ENCODE measurements around the gene TAMALIN.
A peak's percentile ranks its signal among the peaks of the same experiment; 100 is the strongest.

Gene TAMALIN

DNA sequence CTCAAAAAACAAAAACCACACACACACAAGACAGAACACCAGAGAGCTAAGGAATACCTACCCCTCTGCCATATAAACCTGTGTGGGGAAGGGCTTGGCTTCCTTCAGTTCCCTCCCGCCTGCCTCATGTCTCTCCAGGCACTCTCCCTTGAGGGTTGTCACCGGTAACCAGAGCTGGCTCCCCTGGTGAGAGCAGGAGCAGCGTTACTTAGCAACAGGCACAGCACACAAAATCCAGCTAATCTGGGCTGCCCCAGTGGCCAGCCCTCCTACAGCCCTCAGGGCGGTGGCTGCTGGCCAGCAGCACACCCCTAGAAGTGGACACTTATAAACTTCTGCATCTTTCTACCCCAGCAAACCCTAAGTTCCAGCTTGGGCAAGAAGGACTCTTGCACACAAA lies 22.9 kb downstream of the TAMALIN start:
- peak; percentile 45 for DNase-seq
- in situ Hi-C loops (cut with MboI; ENCODE audit: low pct_unique_long_range_greater_than_20kb, low sequenced_read_pairs): loop anchor here (10.0 kb wide), 1 partner anchor 55 kb away; no protein-coding TSS in a partner anchor

DNA sequence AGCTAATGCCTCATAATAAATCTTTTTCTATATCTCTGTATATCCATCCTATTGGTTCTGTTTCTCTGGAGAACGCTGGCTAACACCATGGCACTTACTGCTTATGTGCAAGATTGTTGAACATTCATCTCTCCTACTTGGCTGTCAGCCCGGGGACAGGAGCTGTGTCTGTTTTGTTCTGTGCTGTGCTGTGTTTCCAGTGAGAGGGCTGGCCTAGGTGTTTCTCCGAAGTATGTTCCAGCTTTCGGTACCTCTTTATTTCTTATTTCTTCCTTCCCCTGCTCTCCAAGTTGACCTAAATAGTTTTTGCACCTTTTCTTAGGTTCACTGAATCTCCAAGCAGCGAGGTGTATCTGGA lies 25.7 kb downstream of the TAMALIN start:
- in situ Hi-C loops (cut with MboI; ENCODE audit: low pct_unique_long_range_greater_than_20kb, low sequenced_read_pairs): loop anchor here (10.0 kb wide), 1 partner anchor 52 kb away; no protein-coding TSS in a partner anchor
- no peak for DNase-seq

DNA sequence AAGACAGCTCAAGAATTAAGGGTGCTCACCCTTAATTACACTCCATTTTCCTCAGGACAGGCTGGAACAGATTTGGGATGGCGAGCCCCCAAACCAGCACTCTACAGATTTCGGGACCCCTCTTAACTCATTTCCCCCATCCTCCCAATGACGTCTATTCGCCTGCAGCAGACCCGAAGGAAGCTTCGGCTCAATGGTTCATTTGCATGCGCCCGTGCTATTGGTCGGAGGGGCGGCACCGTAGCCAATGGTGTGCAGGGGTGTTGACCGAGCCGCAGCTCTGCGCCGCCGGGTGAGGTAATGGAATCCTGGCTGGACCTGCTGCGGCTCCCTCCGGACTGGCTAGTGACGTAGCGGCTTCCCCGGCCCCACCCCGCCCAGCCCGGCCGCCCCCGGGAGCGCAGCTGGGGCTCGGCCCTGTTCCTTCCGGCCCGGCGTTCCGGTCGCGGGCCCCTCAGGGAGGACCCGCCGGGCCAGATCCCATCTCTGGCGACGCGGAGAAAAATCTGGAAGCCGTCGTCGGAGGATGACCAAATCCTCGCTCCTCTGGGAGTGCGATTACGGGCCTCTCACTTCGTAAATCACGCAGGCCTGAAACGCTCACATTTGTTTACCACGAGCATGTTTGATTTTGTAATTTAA lies 26.2 kb downstream of the TAMALIN start:
- in situ Hi-C loops (cut with MboI; ENCODE audit: low pct_unique_long_range_greater_than_20kb, low sequenced_read_pairs): loop anchor here (10.0 kb wide), 1 partner anchor 52 kb away; no protein-coding TSS in a partner anchor

DNA sequence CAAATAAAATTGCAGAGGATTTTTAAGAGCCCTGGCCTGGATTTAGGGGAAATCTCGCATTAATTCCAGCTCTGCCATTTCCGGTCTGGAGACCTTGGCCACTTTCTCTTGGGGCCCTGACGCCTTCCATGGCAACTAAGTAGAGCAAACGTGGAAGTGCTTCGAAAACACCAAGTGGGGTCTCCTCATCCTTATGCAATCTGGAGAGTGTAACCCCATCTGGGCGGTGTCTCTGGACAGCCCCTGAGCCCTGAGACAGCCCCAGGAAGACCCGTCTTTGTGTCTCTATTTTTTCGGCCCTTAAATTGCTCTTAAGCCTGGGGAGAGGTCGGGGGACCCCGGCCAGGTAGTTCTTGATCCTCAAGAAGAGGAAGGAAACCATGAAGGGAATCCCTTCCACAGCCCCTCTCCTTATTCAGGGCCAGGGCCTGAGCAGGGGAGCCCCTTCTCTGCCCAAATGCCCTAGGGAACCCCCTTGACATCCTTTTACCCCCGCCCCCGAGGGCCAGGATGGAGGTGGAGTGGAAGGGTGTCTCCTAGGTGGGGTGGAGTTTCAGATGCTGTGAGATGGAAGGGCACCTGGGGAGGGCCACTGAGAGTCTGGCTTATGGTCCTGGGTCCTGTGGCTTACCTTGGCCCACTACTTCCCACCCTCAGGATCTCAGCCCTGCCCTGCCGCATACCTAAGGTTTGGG lies 26.8 kb downstream of the TAMALIN start:
- in situ Hi-C loops (cut with MboI; ENCODE audit: low pct_unique_long_range_greater_than_20kb, low sequenced_read_pairs): loop anchor here (10.0 kb wide), 1 partner anchor 51 kb away; no protein-coding TSS in a partner anchor
- no peak for DNase-seq

More for the DNA sequence above, 26.2 kb downstream of the TAMALIN start:
- peak; percentile 90 for DNase-seq

DNA sequence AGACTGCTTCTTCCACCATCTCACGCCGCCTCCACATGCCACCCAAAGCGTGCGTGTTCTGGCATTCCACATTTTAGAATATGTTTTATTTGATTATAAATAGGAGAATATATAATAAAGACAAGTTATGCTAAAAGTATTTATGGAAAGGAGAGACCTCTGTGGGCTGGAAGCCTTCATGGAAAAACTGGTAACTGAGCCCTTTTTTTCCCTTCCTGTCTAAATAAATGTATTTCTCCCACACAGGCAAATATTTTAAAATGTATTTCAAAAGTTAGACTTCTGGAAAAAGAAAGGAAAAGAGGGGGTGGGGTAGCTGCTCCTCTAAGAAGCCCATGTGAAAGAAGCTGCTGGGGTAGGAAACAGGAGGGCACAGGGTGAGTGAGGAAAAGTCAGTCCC lies 28.4 kb downstream of the TAMALIN start:
- DNase-seq: no peak
- in situ Hi-C loops (cut with MboI; ENCODE audit: low pct_unique_long_range_greater_than_20kb, low sequenced_read_pairs): loop anchor here (10.0 kb wide), 1 partner anchor 50 kb away; no protein-coding TSS in a partner anchor

DNA sequence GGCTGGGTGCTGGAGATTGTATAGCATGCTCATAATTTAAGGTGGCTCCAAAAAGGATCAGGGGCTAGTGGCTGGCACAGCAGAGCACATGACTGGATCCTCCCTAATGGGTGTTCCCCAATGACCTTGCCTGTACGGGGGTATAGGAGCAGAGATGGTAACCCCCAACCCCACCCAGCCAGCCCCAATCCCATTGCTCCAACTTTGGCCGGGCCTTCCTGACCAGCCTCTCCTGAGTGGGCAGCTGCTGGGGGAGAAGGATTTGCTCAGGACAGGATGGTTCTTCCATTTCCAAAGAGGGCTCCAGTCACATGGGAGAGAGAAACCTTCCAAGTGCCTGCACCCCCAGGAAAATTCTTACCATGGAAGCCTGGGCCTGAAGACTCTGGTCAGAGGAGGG lies 29.2 kb downstream of the TAMALIN start:
- DNase-seq: no peak
- in situ Hi-C loops (cut with MboI; ENCODE audit: low pct_unique_long_range_greater_than_20kb, low sequenced_read_pairs): loop anchor here (10.0 kb wide), 1 partner anchor 49 kb away; no protein-coding TSS in a partner anchor

DNA sequence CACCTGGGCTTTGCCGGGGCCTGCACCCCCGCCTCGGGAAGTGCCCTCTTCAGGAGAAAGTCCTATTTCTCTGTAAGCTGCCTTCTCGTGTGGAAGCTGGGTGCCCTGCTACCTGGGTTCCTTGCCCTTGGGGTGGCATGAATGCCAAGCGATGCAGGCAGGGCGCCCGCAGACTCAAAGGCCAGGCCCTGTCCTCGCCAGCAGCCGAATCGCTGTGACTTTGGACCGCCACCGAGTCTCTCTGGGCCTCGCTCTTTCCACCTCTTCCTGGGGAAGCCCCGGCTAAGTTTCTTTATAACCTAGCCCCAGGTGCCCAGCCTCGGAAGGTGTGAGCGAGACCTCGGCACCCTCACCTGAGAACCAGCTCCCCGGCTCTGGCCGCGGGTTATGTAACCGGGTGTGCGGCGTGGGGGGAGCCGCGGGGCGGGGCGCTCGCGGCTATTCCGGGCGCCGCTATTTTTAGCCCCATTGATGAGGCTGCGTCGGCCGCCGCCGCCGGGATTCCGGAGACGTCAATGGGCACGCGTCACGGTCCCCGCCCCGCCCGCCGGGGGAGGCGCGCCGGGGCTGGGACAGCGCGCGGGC lies 29.9 kb downstream of the TAMALIN start:
- in situ Hi-C loops (cut with MboI; ENCODE audit: low pct_unique_long_range_greater_than_20kb, low sequenced_read_pairs): loop anchor here (10.0 kb wide), 1 partner anchor 48 kb away; no protein-coding TSS in a partner anchor
- peak; percentile 55 for DNase-seq

DNA sequence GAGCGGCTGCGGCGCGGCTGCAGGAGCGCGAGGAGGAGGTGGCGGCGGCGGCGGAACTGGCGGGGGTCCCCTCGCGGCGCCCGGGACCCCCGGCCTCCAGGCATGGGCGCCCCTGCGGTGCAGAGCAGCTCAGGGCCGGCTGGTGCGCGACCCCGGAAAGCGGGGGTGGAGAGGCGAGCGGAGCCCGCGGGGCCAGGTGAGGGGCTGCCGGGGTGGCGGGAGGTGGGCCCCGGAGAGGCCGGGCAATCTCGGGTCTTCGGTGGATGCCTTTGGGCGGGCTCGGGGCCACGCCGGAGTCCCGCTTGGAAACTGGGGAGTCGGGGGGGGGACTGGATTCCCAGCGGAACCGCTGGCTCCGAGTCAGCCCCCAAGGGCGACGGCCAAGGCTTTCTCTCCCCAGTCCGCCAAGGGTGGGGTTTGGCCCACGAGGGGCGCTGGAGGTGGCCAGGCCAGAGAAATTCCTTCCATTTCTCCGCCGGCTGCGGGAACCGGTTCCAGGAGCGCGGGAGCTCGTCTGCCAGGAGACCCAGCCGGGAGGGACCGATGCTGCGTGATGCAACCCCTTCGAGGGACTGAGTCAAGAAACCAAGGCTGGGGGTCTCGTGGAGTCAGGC lies 30.6 kb downstream of the TAMALIN start:
- in situ Hi-C loops (cut with MboI; ENCODE audit: low pct_unique_long_range_greater_than_20kb, low sequenced_read_pairs): loop anchor here (10.0 kb wide), 1 partner anchor 47 kb away; no protein-coding TSS in a partner anchor
- no peak for DNase-seq

DNA sequence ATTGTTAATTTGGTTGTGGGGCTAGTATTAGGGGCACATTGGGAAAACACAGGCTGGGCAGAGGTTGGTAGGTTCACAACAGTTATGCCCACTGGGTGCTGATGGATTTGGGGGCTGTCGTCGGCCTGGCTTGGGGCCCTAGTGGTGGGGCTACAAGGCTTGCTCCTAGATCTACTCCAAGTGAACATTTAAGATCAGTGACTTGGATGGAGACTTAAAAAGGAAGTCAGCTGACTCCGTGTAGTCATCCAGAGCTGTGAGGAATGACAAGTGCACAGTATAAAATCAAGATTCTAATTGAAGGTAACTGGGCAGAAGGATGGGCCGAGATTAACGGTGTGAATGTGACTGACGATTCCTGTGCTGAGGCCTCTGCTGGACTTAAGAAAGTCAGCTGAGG lies 31.7 kb downstream of the TAMALIN start:
- in situ Hi-C loops (cut with MboI; ENCODE audit: low pct_unique_long_range_greater_than_20kb, low sequenced_read_pairs): loop anchor here (10.0 kb wide), 1 partner anchor 46 kb away; no protein-coding TSS in a partner anchor
- DNase-seq: no peak

DNA sequence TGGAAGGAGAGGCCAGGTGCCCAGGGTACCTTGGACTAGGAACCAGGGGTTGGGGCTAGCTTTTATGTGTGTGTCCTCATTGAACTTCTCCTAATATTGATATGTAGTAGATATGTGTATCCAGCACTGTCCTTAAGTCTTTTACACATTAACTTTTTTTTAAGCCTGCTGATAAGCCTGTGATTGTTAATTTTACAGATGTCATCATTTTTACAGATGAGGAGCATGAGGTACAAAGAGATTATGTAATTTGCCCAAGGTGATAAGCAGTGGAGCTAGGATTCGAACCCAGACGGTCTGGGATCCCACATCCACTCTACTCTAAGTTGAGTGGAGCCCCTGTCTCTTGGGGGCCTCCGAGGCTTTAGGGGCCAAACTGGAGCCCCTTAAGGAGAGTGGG lies 34.3 kb downstream of the TAMALIN start:
- DNase-seq: no peak
- in situ Hi-C loops (cut with MboI; ENCODE audit: low pct_unique_long_range_greater_than_20kb, low sequenced_read_pairs): no loop called here

DNA sequence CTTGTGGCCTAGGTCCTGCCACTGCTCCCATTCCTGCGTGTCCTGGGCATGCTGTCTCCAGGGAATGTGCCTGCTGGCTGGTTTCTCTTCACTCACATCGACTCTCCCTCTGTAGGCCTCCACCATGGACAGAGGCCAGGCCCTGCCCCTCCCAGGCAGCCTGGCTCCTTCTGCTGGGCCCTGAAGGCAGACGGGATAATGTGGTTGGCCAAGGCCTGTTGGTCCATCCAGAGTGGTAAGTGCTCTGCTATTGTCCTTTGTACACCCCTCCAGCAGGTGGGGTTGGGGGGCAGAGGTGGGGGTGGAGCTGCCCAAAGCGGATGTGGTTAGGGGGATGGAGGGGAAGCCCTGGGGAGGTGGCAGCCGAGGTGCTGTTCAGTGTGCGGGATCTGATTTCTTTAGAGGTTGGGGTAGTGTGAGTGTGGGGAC lies 35.0 kb downstream of the TAMALIN start:
- DNase-seq: no peak
- in situ Hi-C loops (cut with MboI; ENCODE audit: low pct_unique_long_range_greater_than_20kb, low sequenced_read_pairs): no loop called here

DNA sequence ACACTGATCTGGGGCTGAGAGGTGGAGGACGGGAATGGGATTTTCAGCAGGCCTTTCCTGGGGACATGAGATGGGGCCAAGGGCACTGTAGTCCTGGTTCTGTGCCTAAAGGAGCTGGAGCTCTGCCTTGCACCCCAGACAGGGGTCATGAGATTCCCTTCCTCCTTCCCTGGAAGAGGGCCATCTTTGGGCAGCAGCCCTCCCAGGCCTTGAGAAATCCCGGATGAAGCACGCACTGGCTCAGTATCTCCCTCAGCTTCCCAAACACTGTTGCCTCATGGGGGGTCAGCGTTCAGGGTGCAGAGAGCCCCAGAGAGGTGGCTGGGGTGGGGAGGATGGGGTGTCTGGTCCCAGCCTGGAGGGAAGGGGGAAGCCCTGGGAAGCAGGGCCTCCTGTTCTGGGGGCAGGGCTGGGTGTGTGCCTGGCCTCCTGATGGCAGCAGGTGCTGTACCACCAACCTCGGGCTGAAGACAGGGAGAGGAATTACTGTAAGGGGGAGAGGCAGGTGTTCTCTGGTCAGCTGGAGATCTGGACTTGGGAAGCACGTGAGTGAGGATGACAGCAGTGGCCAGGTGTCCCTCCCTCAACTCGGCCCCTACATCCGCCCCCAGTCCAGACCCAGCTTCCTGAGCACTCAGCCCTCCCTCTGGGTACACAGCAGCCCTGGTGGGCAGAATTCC lies 36.1 kb downstream of the TAMALIN start:
- in situ Hi-C loops (cut with MboI; ENCODE audit: low pct_unique_long_range_greater_than_20kb, low sequenced_read_pairs): no loop called here
- DNase-seq: no peak

DNA sequence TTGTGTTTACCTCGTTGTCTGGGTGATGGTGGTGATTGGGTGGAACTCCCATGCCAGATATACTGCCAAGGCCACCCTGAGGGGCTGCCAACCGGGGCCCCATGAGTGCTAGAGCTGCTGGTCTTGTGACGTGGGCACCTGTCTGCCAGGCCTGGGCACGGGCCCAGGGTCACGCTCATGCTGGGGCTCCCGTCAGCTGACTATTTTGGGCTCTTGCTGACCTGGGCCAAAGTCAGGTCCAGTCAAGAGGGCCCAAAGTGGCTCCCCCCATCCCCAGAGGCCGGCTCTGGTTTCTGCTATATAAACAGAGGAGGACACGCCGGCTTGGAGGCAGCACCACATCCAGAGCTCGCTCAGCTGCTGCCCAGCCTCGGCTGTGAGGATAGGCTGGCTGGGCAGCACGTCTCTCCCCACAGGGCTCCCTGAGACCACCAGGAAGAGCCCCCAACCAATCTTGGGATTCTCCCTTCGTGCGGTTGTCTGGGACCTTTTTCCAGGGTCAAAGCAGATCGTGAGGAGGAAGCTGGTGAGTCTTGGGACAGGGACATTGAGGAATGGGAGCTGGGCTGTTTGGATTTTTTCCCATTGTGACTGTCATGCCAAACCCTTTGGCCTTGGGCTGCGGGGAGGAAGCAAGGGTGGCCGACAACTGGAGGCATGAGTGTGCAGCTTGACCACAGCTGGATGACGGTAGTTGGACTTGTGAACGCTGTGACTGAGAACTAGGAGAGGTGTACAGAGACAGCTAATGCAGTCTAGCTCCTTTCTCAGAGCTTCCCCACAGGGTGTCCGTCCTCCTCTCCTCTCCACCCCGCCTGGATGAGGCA lies 36.9 kb downstream of the TAMALIN start:
- no peak for DNase-seq
- in situ Hi-C loops (cut with MboI; ENCODE audit: low pct_unique_long_range_greater_than_20kb, low sequenced_read_pairs): no loop called here

DNA sequence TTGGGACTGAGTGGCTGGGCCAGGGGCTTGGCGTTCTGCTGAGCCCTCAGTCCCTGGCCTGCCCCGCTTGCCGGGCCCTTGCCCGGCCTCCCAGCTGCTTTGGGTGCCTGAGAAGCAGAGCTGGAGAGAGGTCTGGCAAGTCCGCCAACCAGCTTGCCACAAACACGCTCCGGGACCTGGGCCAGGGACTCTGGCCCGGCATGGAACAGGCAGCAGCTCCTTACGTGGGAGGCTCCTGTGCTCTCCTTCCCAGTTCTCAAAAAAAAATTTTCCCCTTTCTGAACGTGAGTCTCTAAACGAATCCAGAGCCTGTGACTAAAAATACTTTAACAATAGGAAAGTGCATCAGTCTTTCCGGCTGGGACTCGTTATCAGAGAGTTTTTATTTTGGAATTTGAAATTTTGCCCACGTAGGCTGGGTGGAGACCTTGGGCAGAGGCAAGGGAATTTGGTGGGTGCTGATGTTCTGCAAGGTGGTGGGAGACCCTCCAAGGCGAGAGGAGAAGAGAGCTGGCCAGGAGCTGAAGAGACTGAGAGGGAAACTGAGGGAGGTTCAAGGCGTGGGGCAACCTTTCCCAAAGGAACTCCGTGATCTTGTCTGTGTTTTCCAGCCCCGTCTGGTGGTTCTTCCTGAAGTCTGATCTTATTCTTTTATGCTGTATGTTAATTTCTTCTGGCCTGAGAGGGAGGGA lies 37.7 kb downstream of the TAMALIN start:
- no peak for DNase-seq
- in situ Hi-C loops (cut with MboI; ENCODE audit: low pct_unique_long_range_greater_than_20kb, low sequenced_read_pairs): no loop called here

DNA sequence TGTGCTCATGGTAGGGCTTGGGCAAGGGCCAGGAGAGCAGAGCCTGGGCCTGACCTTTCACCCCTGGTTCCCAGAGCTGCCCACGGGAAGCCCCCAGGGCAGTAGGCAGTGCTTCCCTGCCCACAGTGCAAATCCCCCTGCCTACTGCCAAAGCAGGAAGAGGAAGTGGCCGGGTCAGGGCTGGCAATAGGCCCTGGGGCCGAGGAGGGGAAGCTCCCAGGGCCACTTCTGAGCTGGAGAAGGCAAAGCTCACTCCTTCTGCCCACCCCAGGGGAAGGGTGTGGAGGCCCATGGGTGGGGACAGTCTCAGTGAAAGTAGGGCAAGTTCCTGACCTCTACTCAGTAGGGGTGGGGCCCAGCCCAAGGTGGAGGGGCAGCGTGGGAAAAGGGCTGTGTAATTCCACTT lies 39.1 kb downstream of the TAMALIN start:
- in situ Hi-C loops (cut with MboI; ENCODE audit: low pct_unique_long_range_greater_than_20kb, low sequenced_read_pairs): no loop called here
- peak; percentile 16 for DNase-seq

DNA sequence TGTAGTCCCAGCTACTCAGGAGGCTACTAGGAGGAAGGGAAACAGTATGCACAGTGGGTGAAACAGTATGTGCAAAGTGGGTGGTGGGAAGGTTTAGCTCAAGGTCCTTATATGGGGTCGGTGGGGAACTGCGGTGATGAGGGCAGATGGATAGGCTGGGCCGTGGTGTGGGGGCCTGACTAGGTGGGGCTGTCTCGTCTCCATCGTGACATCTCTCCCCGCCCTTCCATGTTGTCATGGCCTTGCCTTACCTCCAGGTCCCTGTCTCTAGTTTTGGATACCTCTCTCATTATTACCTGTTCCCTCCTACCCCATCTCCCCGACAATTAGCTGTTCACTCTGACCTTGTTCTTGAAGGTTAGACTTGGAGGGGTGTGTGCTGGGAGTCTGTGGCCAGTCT lies 40.1 kb downstream of the TAMALIN start:
- DNase-seq: no peak
- in situ Hi-C loops (cut with MboI; ENCODE audit: low pct_unique_long_range_greater_than_20kb, low sequenced_read_pairs): no loop called here

DNA sequence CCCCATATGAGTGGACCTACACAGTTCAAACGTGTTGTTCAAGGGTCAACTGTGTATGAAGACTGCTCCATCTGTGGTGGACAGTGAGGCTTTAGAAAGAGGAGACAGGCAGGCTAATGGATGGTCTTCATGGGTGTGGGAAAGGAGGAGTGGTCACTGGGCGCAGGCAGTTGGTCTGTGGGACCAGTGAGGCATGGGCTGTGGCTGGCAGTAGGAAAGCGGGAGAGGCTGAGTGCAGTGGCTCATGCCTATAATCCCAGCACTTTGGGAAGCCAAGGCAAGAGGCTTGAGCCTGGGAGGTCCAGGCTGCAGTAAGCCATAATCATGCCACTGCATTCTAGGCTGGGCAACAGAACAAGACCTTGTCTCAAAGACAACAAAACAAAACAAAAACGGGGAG lies 42.5 kb downstream of the TAMALIN start:
- in situ Hi-C loops (cut with MboI; ENCODE audit: low pct_unique_long_range_greater_than_20kb, low sequenced_read_pairs): no loop called here
- DNase-seq: no peak

DNA sequence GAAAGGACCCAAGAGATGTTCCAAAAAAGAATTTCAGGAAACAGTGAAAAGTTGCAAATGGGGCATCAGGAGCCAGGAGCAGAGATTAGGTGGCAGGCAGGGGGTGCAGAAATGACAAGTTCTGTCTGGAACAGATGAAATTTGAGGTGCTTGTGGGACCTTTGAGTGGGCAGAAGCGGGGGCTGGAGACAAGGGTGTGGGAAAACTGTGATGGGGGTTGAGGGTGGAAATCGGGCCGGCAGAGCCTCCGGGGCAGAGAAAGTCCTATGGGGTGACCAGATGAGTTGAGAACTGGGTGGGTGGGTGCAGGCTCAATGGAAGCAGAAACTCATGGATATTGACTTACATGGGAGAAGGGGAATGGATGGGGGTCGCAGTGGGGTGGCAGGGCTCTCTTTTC lies 42.9 kb downstream of the TAMALIN start:
- in situ Hi-C loops (cut with MboI; ENCODE audit: low pct_unique_long_range_greater_than_20kb, low sequenced_read_pairs): no loop called here
- DNase-seq: no peak
